ENCODE measurements around the gene CDH4.
"Not testable (repeated sequence)": the region's sequence is repeated elsewhere in the genome, so short reads cannot be mapped to it uniquely, and the experiment has no call there.

GRCh38 chr20:61273666-61274065, 21.6 kb downstream of the CDH4 start:
- not testable (repeated sequence) for TF ChIP-seq POLR2A, CTCF (IDR thresholded peaks at IDR 0.05)
